NCI-H2196 treated with DMSO at 0.1 percent for 48 hours (cell line): ENCODE results near the gene DHRSX.
"Not testable (repeated sequence)": the region's sequence is repeated elsewhere in the genome, so short reads cannot be mapped to it uniquely, and the experiment has no call there.

ENCODE experiments used
- DNase-seq: peaks from one replicate; lab custom pipeline; 2025; ENCODE audit not compliant: unreplicated experiment; lab: John Stamatoyannopoulos, UW

Gene DHRSX

DNA sequence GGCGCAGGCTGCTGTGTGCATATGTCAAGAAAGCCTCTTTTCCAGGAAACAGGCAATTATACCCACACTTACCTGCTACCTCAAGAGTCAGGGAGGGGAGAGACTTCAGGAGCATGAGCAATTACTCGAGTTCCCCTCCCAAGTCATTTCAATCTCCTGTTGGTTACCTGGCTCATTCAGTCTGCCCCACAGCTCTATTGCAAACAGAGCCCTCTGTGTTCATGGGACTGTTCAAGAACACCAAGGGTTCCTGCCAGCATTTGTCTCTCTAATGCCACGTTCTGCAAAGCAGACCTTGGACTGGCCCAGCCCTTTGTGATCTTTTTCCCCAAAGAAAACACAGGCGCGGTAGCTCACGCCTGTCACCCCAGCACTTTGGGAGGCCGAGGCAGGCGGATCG lies 274.6 kb downstream of the DHRSX start:
- DNase-seq, result no peak

DNA sequence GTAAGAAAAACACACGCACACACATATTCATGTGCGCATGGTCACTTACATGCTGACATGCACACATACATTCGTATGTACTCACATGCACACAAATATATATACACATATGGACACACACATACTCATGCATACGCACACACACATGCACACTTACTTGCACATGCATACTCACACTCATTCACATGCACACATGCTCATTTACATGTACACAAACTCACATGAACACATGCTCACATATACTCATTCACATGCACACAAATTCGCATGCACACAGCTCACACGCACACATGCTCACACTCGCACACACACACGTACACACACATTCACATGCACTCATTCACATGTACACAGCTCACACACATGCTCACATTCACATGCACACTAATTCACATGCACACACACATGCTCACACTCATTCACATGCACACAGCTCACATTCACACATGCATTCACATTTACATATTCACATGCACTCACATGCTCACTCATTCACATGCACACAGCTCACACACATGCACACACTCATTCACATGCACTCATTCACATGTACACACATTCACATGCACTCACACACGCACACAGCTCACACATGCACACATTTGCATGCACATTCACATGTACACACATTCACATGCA lies 276.1 kb downstream of the DHRSX start:
- no peak for DNase-seq

DNA sequence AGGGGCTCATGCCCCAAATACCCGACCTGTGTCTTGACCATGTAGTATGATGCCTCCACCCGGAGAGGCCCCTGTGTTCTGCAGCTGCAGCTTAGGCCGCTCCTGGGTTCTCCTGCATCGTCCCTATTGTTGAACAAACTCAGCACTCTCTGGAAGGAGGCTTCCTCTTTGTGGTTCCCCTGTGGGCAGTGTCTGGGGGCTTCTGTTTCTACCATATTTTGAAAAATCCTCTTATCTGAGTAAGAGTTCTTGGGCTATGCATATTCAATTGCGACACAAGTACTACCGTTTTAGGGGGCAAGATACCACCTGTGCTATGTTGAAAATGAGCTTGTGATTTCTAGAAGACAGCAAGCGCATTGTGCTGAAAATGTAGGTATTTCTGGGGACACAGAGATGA lies 276.6 kb downstream of the DHRSX start:
- no peak for DNase-seq

DNA sequence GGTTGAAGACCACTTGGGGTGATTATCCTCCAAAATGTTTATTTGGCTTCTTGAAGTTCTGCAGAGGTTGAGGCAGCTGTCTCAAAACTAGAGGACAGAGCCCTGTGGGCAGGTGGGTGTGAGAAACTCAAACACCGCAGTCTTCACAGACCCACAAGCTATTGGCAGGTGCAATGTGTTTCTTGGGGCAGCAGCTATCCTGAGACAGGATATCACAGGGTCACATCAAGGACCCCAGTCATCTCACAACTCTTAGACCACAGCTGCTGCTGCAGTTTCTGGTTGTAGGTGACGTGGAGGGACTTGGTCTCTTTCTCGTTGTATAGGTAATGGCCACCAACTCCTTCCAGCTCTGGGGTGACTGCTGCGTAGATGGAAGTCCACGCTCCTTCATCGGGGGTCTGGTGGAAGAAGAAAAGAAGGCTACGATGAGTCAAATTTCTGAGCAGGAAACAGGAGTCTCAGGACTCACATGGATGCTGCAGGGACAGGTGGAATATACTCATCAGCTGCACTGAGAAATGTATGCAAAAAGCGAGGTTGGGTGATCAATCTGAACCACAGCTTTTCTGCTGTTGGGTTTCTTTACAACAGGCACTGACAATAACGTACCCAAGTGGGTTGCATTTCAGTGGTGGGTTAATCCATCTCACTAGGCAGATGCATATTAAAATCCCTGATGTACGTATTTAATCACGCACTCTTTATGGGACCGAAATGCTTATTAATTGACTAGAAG lies 279.8 kb downstream of the DHRSX start:
- no peak for DNase-seq

DNA sequence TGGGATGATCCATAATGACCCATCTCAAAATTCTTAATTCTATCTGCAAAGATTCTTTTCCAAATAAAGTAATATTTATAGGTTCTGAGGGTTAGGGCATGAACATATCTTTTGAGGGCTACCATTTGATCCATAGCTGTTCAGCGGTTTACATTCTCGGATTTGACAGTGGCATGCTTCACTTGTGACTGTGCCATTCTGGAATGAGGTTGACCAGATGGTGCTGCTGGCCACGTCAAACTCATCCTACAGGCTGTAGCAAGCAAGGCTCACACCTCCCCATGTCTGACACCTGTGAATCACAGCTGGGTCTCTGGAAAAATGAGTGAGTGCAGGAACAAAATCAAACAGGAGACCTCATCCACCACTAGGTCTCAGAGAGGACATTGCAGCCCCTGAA lies 280.5 kb downstream of the DHRSX start:
- no peak for DNase-seq

DNA sequence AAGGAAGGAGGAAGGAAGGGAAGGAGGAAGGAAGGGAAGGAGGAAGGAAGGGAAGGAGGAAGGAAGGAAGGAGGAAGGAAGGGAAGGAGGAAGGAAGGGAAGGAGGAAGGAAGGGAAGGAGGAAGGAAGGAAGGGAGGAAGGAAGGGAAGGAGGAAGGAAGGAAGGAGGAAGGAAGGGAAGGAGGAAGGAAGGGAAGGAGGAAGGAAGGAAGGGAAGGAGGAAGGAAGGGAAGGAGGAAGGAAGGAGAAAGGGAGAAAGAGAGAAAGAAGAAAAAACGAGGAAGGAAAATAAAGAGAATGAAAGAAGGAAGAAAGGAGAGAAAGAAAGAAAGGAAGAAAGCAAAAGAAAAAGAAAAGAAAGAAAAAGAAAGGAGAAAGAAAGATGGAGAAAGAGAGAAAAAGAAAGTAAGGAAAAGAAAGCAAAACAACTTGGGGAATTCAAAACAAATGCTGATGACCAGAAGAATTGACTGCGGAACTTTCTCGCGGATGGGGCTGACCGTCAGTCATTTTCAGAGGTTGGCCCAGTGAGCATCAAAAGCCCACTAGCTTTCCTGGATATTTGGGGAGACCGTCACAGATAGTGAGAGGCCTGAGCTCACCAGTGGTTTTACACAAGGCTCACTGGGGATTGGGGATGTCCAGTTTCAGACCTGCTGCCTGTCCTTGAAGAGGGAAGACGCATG lies 286.5 kb downstream of the DHRSX start:
- DNase-seq, result not testable (repeated sequence)

DNA sequence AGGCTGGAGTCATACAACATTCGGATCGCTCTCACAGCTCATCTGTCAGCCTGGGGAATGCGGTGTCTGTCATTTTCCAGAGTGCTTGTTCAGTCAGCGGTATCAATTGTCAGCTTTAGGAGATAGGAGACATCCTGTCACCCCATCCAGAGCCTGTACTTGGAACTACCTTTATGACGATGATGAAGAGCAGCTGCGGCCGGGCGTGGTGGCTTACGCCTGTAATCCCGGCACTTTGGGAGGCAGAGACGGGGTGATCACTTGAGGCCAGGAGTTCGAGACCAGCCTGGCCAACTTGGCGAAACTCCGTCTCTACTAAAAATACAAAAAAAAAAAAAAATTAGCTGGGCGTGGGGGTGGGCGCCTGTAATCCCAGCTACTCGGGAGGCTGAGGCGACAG lies 289.1 kb downstream of the DHRSX start:
- DNase-seq, result not testable (repeated sequence)

DNA sequence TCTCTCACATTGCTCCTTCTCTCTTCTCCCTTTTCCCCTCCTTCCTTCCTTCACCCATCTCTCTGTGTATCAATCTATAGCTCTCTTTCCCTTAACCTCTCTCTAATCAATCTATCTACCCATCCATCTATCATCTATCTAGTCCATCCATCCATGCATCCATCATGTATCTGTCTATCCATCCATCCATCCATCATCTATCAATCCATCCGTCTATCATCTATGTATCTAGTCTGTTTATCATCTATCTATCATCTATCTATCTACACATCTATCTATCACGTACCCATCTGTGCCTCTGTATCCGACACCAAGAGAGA lies 307.5 kb downstream of the DHRSX start:
- DNase-seq, result no peak

DNA sequence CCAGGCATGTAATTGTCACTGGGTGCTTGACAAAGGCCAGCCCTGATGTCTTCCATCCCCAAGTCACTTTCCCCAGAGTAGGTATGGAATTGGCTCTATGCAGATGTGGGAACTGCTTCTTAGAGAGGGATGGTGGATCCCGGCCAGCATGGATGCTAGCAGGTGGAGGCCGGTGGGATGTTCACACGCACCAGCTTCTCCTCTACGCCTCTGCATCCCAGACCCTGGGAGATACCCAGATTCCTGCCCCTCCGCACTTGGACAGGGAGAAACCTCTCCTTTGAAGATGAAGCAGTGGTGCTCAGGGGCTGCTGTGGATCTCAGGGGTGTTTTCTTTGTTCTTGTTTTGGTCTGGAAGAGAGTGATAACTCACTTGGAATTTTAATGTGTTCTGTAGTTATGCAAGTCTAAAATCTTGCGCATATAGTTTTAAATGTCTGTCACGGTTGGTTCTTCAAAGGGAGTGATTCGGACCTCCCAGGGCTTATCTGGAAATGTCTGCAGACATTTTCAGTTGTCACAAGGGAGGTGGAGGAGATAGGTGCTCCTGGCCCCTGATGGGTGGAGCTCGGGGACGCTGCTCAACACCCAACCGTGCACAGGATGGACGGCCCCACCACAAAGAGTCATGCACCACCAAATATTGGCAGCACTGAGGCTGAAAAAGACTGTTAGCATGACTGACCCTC lies 308.0 kb downstream of the DHRSX start:
- no peak for DNase-seq

DNA sequence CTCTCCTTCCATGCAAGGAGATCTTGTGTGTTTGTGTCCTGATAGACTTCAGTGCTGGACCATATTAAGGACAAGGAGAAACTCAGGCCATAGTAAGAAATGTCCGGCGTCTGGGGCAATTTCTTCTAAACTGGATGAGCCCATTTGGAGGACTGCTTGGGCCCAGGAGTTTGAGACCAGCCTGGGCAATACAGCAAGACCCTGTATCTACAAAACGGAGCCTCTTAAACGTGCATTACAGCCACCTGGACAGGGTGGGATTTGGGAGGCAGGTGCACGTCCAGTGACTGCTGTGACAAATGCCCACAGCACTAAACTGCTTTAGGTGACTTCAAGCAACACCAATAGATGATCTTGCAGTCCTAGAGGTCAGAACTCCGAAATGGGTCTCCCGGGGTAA lies 311.9 kb downstream of the DHRSX start:
- DNase-seq, result no peak

DNA sequence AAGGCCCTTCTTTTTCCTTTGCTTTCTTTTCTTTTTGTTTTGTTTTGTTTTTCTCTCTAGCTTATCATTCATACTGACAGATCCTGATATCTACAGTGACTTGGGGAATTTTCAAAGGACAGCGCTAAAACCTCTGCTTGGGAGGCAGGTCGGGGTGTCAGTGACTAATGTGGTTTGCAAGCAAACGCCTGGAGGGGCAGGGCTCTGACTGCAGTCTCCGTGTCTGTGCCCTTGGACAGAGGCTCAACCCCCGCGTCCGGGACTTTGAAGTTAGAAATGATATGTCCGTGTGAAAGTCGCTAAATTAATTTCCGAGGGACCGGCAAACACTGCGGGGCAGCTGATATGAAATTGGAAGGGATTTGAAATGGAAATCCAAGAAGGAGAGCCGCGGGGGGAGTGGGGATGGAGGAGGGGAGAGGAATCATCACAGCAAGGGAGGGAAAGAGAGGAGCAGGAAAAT lies 312.4 kb downstream of the DHRSX start:
- no peak for DNase-seq

DNA sequence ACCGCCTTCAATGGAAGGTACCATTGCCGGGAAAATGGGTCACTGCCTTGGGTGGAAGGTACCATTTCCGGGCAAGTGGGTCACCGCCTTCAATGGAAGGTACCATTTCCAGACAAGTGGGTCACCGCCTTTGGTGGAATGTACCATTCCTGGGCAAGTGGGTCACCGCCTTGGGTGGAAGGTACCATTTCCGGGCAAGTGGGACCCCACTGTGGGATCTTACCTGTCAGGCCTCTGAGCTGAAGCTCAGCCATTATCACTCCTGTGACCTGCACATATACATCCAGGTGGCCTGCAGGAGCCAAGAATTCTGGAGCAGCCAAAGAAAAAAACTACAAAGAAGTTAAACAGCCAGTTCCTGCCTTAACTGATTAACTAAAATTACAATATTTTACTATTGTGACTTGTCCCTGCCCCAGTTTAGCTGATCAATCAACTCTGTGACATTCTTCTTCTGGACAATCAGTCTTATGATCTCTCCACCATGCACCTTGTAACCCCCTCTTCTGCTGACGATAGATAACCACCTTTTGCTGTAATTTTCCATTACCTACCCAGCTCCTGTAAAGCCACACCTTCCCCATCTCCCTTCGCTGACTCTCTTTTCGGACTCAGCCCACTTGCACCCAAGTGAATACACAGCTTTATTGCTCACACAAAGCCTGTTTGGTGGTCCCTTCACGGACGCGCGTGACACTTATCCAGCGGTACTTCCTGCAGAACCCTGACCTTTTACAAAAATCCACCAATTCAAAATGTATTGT lies 313.2 kb downstream of the DHRSX start:
- DNase-seq, result no peak

DNA sequence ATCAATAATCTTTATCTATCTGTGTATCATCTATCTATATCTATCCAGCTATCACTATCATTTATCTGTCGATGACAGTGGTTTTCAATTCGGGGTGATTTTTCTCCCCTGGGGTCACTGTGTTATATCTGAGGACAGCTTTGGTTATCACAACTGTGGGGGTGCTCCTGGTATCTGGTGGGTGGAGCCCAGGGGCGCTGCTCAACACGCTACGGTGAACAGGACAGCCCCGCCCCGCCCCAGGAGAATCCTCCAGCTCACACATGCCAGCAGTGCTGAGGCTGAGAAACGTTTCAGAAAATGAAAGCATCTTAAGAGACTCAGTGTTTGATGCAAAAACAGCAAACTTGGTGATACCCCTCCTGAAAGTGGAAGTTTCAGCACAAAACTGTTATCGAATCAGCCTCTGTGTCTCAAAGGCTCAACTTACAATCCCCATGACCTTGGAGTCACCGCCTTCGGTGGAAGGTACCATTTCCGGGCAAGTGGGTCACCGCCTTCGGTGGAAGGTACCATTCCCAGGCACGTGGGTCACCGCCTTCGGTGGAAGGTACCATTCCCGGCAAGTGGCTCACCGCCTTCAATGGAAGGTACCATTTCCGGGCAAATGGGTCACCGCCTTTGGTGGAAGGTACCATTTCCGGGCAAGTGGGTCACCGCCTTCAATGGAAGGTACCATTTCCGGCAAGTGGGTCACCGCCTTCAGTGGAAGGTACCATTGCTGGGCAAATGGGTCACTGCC lies 315.3 kb downstream of the DHRSX start:
- DNase-seq, result no peak

DNA sequence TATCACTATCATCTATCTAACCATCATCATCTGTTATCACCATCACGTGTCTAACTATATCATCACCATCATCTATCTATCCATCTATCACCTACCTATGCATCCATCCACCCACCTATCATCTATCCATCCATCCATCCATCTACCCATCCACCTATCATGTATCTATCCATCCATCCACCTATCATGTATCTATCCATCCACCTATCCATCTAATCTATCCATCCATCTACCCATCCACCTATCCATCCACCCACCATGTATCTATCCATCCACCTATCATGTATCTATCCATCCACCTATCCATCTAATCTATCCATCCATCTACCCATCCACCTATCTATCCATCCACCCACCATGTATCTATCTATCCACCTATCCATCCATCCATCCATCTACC lies 316.7 kb downstream of the DHRSX start:
- DNase-seq, result no peak

DNA sequence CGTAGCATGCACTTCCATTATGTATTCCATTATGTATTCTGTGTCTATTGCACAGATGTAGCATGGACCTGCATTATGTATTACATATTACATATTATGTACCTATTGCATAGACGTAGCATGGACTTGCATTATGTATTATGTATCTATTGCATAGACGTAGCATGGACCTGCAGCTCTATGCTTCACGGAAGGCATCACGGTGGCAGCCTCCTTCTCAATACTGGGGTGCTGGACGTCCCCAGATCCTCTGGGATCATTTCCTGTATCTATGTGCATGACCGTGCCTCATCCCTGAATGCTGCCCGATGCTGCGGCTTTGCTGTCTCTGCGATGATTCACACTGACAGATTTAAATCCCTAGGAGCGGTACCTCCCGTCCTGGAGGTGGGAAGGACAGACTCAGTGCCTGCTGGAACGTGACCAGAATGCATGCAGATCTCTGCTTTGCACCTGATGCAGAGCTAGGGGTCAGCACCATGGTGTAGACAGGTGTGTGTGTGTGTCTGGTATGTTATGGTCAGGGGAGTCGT lies 317.5 kb downstream of the DHRSX start:
- no peak for DNase-seq

DNA sequence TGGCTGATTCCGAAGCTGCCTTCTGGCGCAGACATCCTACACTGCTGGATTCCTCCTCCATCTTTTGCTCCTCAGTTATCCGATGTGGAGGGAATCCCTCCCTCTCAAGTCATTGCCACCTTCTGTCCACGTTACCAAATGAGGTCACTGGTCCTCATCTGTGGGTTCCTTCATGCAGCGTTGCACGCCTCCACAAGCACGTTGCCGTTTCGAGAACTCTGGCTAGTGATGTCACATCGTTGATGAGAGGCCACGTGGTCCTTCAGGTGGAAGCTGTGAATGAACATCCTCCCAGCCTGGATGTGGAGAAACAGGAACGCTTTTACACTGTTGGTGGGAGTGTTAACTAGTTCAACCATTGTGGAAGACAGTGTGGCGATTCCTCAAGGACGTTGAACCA lies 323.2 kb downstream of the DHRSX start:
- DNase-seq, result no peak

DNA sequence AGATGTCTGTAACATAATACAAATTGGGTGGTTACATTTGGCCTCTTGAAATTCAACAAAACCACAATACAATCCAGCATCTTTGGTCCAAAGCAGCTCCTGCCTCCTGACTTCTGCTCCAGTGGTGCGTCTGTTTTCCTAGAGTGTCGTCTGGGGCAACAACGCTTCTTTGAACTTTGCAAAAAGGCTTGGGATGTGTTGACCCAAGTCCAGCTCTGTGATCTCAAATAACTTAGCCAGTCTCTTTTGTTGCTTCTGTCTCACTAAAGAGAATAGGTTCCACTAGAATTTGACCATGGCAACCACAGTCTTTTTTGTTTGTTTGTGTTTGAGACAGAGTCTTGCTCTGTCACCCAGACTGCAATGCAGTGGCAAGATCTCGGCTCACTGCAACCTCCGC lies 324.0 kb downstream of the DHRSX start:
- DNase-seq, result no peak

DNA sequence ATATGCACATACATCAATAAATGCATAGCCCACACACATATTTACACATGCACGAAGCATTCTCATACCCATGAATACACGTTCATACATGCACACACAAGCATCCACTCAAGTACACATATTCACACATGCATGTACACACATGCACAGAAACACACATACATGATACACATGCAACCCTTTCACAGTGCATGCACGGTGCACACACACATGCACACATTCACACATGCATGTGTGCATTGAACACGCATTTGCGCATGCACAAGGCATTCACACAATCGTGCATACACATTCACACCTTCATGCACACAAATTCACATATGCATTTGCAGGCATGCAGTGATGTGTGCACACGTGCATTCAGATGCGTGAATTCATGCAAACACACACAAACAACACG lies 324.5 kb downstream of the DHRSX start:
- DNase-seq, result no peak

DNA sequence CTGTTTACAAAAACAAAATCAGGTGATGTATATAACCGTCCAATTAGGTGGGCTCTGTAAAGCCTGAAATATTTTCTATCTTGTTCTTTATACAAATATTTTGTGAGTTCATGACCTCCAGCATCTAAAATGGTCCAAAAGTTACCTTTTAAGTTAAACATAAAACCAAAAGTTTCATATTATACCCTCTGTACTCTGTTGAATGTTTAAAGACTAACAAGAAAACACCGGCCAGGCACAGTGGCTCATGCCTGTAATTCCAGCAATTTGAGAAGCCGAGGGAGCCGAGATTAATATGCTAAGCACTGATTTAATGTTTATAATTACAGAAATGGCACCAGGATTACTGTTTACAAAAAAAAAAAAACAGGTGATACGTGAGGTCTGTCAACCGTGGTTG lies 328.4 kb downstream of the DHRSX start:
- DNase-seq, result no peak
